Measurements from ENCODE around the gene OLFML2A. TPM values are rescaled to one million over a fixed set of nuclear protein-coding genes. Genes with fewer than 3 reads are reported as not detected.

The OLFML2A gene
- total and polyA plus RNA-seq, 2 of the 13 experiments (the other 11 are each of a cell fraction or from before 2014, with no cell fraction given) = 0.01 to 0.02 TPM

DNA sequence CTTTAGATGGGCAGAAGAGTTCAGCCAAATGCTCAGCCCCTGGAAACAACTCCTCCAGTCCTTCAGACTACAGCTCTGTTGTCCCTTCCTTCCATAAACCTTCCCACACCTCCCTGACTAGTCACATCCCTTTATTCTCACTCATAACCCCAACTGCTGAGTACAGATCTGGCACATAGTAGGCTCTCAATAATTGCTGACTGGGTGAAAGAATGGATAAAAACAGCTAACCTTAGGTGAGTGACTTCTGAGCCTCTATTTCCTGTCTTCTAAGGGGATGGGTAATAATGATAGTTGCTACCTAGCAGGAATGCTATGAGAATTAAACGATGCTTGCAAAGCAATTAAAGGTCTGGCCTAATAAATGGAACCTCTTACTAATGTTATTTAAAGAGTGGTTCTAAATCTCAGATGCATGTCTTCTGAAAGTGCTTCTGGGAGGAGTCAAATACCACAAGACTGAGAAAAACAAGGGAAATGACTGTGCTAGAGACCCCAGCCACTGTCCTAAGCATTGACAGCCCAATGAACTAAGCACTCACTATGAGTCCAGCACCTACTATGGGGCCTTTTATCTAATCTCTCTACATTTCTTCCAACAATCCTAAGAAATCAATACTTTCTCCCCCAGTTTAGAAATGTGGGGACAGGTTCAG is 3.3 kb upstream of the OLFML2A start:
- Histone ChIP-seq H3K9ac (ENCODE audit: insufficient read depth, low read depth, low read length) (no peak overlapping the region), H3K79me2 (ENCODE audit: insufficient read depth, low read length) (peaks cover 18% of the 10 kb centered on the region), H2AFZ (ENCODE audit: low read length) (no peak overlapping the region), H4K20me1 (ENCODE audit: insufficient read depth, low read length) (peaks cover 11% of the 10 kb centered on the region; the same call in 1 of the 2 replicates), H3K27ac (ENCODE audit: extremely low read length, insufficient read depth, low read length) (no peak overlapping the region), H3K4me1 (ENCODE audit: insufficient read depth, low read length) (peaks cover 42% of the 10 kb centered on the region), H3K9me3 (ENCODE audit: low read length) (no peaks in the 10 kb centered on the region), H3K4me3 (replicated peaks in 1 of 3; ENCODE audit: insufficient read depth in 1 of 3, low read depth in 2 of 3, low read length in 3 of 3) (no peak overlapping the region), H3K4me2 (ENCODE audit: low read depth, low read length) (no peak overlapping the region), H3K27me3 (ENCODE audit: control insufficient read depth in 1 of 2, insufficient read depth in 2 of 2, low read length in 2 of 2) (peaks cover 2 to 22% of the 10 kb centered on the region in 2 experiments; a peak in 4 of 5 replicates), H3K36me3 (replicated peaks in 1 of 2; ENCODE audit: control insufficient read depth in 1 of 2, insufficient read depth in 2 of 2, low read length in 2 of 2) (no peaks in the 10 kb centered on the region)
- no TSS peak for BruUV-seq (replicated peaks)
- FAIRE-seq (no peak), DNase-seq (ENCODE audit: low spot score) (no peak), ATAC-seq (no peak)
- POLR2A ChIA-PET = interaction anchor here (0.8 to 5.4 kb wide), 2 partner anchors 82 to 83 kb away, joined by 4 to 39 read pairs; no protein-coding TSS in a partner anchor
- CTCF ChIA-PET (ENCODE audit: low intra/inter-chr PET ratio, low total read pairs) = interaction anchor here (1.5 to 5.0 kb wide), 5 partner anchors 45 to 601 kb away, joined by 4 to 167 read pairs (median 10); partner anchors contain the start of gene WDR38
- peak; percentile 71 for TF ChIP-seq MAFF (IDR thresholded peaks at IDR 0.05; ENCODE audit: low read depth, low read length)
- TF ChIP-seq MAFK (conservative IDR thresholded peaks at IDR 0.05 in 1 of 2, IDR thresholded peaks at IDR 0.05 in 1 of 2; ENCODE audit: low read length in 2 of 2) = peak; percentile 60 to 74; a peak in 3 of 4 replicates
- no peak for TF ChIP-seq ATF1 (CRISPR knock-in tag; IDR thresholded peaks at IDR 0.05)
- no peak for TF ChIP-seq FOXM1 (CRISPR knock-in tag; IDR thresholded peaks at IDR 0.05)
- TF ChIP-seq ZBTB25 (CRISPR knock-in tag; IDR thresholded peaks at IDR 0.05) = no peak
- WGBS (ENCODE audit: low lambda C conversion rate) = 57% methylated on average over 1 of the region's 1 CpG
- in situ Hi-C loops (cut with HindIII; ENCODE audit: extremely low pct_ligation_motif_present, low pct_unique_long_range_greater_than_20kb) = loop anchor here (5.0 to 10.0 kb wide), 2 partner anchors 79 to 601 kb away; partner anchors contain the start of gene WDR38
- intact Hi-C loops (cut with micrococcal nuclease; ENCODE audit: unreplicated experiment) = loop anchor here (1.0 to 10.0 kb wide), 3 partner anchors 79 to 601 kb away; partner anchors contain the start of gene SCAI

Data from HepG2 (cell line).